ENCODE results near the gene TMTC1. TPM values are rescaled to one million over a fixed set of nuclear protein-coding genes. Genes with fewer than 3 reads are reported as not detected.

TMTC1 gene
- total and polyA plus RNA-seq, 10 donors: 3.4 to 210 (median 137) TPM

DNA sequence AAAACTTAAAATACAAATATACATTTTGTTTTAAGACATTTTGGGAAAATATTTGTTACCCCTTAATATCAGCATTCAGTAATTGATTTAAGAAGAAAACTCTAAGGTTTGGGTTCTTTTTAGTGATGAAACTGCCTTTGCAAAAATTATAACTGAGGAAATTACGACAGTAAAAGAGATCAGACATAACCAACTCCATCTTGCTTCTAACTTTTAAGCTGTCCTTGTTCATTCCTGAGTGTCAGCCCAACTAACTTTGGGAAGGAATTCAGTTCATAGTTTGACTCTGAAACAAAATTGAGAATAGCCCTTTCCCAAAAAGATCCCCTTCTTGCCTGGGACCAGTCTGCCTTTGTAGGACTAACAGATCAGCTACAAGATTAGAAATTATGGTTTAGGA, 93.0 kb downstream of the TMTC1 start:
- no peak for DNase-seq
- H3K27ac ChIP-seq: peak overlapping the region in 6 of 8 donors; percentile 35 to 81 (median 68)
- no peak overlapping the region for H3K4me3 ChIP-seq
- peaks cover 0 to 5% (median 0%) of the 10 kb centered on the region in 8 donors for H3K9me3 ChIP-seq
- 66 to 83% (median 75%) methylated on average over 1 of the region's 1 CpG for WGBS, 5 donors
- H3K36me3 ChIP-seq: no peaks in the 10 kb centered on the region
- intact Hi-C loops (cut with DNase I; ENCODE audit: low total_unique reads): no loop called here
- TF ChIP-seq CTCF (IDR thresholded peaks at IDR 0.05 in 8 of 11, conservative IDR thresholded peaks at IDR 0.05 in 3 of 11) (no peak), POLR2AphosphoS5 (IDR thresholded peaks at IDR 0.05) (no peak), POLR2A (IDR thresholded peaks at IDR 0.05) (no peak)
- H3K27me3 ChIP-seq (replicated peaks in 1 of 7): no peaks in the 10 kb centered on the region
- H3K4me1 ChIP-seq: peaks cover 0 to 9% (median 2%) of the 10 kb centered on the region in 6 donors

- intact Hi-C loops (cut with DNase I; ENCODE audit: low total_unique reads): no loop called here
- no peak for DNase-seq
- WGBS, 5 donors: 83 to 89% (median 88%) methylated on average over 1 of the region's 1 CpG
Measured at GRCh38 chr12:29688914-29689313, 94.8 kb downstream of the TMTC1 start.

DNA sequence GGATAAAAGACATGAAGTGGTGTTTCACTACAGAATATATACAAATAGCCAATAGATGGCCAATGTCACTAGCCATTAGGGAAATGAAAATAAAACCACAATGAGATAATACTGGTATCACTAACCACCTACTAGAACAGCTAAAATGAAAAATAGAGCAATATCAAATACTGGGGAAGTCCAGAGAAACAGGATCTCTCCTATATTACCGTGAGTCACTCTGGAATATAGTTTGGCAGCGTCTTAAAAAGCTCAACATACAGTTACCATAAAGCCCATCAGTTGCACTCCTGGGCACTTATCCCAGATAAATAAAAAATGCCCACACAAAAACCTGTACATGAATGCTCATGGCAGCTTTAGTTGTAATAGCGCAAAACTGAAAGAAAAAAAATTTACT, 101.7 kb downstream of the TMTC1 start:
- no peak overlapping the region for H3K27ac ChIP-seq
- no peaks in the 10 kb centered on the region for H3K36me3 ChIP-seq
- 82 to 92% (median 87%) methylated on average over 3 of the region's 3 CpGs for WGBS, 5 donors
- H3K4me1 ChIP-seq: peaks cover 0 to 26% (median 9%) of the 10 kb centered on the region in 6 donors
- no peaks in the 10 kb centered on the region for H3K9me3 ChIP-seq
- H3K27me3 ChIP-seq (replicated peaks in 1 of 7): no peaks in the 10 kb centered on the region
- H3K4me3 ChIP-seq: no peak overlapping the region
- intact Hi-C loops (cut with DNase I; ENCODE audit: low total_unique reads): no loop called here
- no peak for TF ChIP-seq POLR2A (IDR thresholded peaks at IDR 0.05)
- TF ChIP-seq POLR2AphosphoS5 (IDR thresholded peaks at IDR 0.05): no peak
- TF ChIP-seq CTCF (IDR thresholded peaks at IDR 0.05 in 8 of 11, conservative IDR thresholded peaks at IDR 0.05 in 3 of 11): no peak
- no peak for DNase-seq

More at GRCh38 chr12:29688914-29689313, 94.8 kb downstream of the TMTC1 start:
- Histone ChIP-seq H3K4me3 (no peak overlapping the region), H3K27me3 (replicated peaks in 1 of 7) (no peaks in the 10 kb centered on the region), H3K27ac (no peak overlapping the region), H3K36me3 (no peaks in the 10 kb centered on the region), H3K4me1 (peaks cover 0 to 21% (median 9%) of the 10 kb centered on the region in 6 donors), H3K9me3 (peaks cover 0 to 5% (median 0%) of the 10 kb centered on the region in 8 donors)
- TF ChIP-seq CTCF (IDR thresholded peaks at IDR 0.05 in 8 of 11, conservative IDR thresholded peaks at IDR 0.05 in 3 of 11) (no peak), POLR2A (IDR thresholded peaks at IDR 0.05) (no peak)

DNA sequence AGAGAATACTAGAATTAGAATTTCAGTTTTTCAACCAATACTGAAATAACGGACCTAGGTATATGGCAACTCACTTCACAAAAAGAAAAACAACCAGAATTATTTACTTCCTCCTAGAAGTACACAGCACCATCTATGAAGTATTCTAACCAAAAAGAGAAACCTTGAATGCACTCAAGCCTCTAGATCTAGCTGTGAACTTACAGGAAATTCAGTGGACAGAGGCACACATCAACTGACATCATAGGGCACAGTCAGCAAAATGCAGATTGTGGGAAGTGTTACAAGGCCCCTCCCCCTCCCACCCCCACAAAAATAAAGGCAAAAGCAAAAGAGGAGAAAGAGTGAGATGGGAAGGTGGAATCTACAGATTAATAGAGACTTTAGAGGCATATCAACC, 102.4 kb downstream of the TMTC1 start:
- no peaks in the 10 kb centered on the region for H3K36me3 ChIP-seq
- no peaks in the 10 kb centered on the region for H3K27me3 ChIP-seq (replicated peaks in 1 of 7)
- no peaks in the 10 kb centered on the region for H3K9me3 ChIP-seq
- intact Hi-C loops (cut with DNase I; ENCODE audit: low total_unique reads): no loop called here
- no peak overlapping the region for H3K4me3 ChIP-seq
- peaks cover 0 to 31% (median 13%) of the 10 kb centered on the region in 6 donors for H3K4me1 ChIP-seq
- no peak for DNase-seq
- no peak for TF ChIP-seq POLR2A (IDR thresholded peaks at IDR 0.05)
- TF ChIP-seq CTCF (IDR thresholded peaks at IDR 0.05 in 8 of 11, conservative IDR thresholded peaks at IDR 0.05 in 3 of 11): no peak
- no peak for TF ChIP-seq POLR2AphosphoS5 (IDR thresholded peaks at IDR 0.05)
- WGBS, 5 donors: 54 to 89% (median 78%) methylated on average over 1 of the region's 1 CpG
- H3K27ac ChIP-seq: peak overlapping the region in 4 of 8 donors; percentile 5 to 25 (median 12)

Measured in spleen (tissue), 11 donors.